Astrocyte of the cerebellum (primary cell): ENCODE results near the gene MGAT4D.

Experiments
- DNase-seq: peaks from one replicate; pipeline ENCODE4 v3.0.0-alpha.2; 2011; ENCODE audit warnings: low read depth
- H3K4me3 ChIP-seq: 2 replicates; pipeline ENCODE4 v1.5.1; 2011; ENCODE audit warnings: mild to moderate bottlenecking, low read depth, low read length, moderate library complexity
- in situ Hi-C: cut with HindIII; loops from 2 replicates; pipeline ENCODE4 v1.10.0; 2017; ENCODE audit warnings: low sequenced_read_pairs
- TF ChIP-seq, protein P1 (sequence below): IDR thresholded peaks from 2 replicates; pipeline ENCODE4 v1.5.1; 2012; ENCODE audit warnings: low read length, low read depth, moderate library complexity, mild to moderate bottlenecking; ENCODE audit errors: missing control alignments

Gene MGAT4D

GRCh38 chr4:140469791-140470733 lies 28.0 kb downstream of the MGAT4D start:
- H3K4me3 ChIP-seq = no peak overlapping the region
- in situ Hi-C loops = no loop called here
- no peak for DNase-seq
- TF ChIP-seq, protein P1, sequence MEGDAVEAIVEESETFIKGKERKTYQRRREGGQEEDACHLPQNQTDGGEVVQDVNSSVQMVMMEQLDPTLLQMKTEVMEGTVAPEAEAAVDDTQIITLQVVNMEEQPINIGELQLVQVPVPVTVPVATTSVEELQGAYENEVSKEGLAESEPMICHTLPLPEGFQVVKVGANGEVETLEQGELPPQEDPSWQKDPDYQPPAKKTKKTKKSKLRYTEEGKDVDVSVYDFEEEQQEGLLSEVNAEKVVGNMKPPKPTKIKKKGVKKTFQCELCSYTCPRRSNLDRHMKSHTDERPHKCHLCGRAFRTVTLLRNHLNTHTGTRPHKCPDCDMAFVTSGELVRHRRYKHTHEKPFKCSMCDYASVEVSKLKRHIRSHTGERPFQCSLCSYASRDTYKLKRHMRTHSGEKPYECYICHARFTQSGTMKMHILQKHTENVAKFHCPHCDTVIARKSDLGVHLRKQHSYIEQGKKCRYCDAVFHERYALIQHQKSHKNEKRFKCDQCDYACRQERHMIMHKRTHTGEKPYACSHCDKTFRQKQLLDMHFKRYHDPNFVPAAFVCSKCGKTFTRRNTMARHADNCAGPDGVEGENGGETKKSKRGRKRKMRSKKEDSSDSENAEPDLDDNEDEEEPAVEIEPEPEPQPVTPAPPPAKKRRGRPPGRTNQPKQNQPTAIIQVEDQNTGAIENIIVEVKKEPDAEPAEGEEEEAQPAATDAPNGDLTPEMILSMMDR = no peak

DNA sequence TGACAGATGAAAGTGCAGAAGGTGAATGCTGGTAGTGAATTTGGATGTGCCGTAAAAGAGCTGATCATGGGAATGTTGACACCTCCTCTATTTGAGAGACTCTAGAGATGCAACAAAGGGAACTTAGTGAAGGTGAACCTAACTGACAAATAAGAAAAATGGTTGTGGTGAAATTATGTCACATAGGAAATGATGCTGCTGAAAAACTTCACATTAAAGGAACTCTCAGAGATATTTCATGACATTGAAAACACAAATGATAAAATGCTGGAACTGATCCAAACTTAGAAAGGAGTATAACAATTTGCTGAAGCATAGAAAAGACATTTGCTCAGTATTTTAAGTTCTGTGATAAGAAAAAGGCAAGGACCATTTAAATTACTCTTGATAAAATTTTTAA lies 31.9 kb downstream of the MGAT4D start:
- H3K4me3 ChIP-seq = no peak overlapping the region
- TF ChIP-seq, protein P1 = no peak
- in situ Hi-C loops = no loop called here
- DNase-seq = no peak

DNA sequence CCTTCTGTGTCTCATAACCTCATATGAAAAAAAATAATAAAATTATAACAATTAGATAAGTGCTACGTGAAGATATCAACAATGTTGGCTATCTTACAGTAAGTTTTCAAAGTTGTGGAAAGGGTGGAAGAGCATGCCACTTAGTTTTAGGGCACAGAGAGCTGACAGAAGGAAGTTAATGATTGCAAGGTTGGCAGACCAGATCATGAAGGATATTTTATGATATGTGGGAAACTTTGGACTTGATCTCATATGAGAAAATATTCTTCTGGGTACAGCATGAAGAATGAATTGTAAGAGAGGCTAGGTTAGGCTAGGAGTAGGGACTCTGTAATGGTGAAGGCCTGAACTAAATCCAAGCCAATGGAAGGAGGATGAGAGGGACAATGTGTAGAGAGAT lies 34.5 kb downstream of the MGAT4D start:
- H3K4me3 ChIP-seq = no peak overlapping the region
- in situ Hi-C loops = no loop called here
- TF ChIP-seq, protein P1 = no peak
- no peak for DNase-seq

DNA sequence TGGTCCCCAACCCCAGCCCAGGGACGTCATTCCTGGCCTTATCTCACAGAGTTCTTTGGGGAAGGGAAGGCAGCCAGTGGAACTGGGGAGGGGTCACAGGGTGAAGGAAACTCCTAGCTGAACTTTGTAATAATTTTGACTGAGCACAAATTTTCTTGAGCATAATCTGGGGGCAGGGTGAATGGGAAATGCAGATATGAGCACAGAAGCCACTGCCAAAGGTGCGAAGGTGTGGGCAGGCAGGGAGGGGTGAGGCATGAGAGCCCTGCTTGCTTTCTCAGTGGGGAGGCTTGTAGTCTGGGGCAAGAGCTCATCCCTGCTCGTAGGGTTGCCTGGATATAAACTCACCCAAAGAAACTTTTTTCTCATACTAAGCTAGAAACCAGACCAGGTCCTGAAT lies 34.9 kb downstream of the MGAT4D start:
- no peak for DNase-seq
- in situ Hi-C loops = no loop called here
- TF ChIP-seq, protein P1 = no peak

GRCh38 chr4:140450352-140450751 lies 47.7 kb downstream of the MGAT4D start:
- in situ Hi-C loops = loop anchor here (5.0 kb wide), 1 partner anchor 37 kb away; no protein-coding TSS in a partner anchor
- DNase-seq = no peak
- TF ChIP-seq, protein P1 = no peak
- no peak overlapping the region for H3K4me3 ChIP-seq

More for the DNA sequence above, 34.9 kb downstream of the MGAT4D start:
- H3K4me3 ChIP-seq = no peak overlapping the region

DNA sequence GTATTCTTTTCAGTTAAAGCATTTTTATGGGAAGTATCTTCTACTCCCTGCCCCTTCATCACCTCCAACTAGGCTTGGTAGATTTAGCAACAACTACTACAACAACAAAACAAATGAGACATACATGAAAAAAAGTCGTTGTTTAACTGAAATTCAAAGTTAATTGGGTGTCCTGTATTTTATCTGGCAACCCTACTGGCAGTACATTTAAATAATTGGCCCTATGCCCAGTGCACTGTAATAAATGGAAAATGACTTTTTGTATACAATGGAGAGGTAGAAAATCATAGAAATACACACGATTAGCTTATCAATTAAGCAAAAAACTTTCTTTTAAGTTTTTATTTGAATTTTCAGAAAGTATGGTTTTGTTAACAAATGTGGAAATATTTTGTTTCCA lies 49.3 kb downstream of the MGAT4D start:
- in situ Hi-C loops = no loop called here
- no peak overlapping the region for H3K4me3 ChIP-seq
- DNase-seq = no peak
- TF ChIP-seq, protein P1 = no peak
